H1 (cell line): Measurements from ENCODE around the gene RAB30. TPM values are rescaled to one million over a fixed set of nuclear protein-coding genes. Genes with fewer than 3 reads are reported as not detected.

ENCODE experiments used
- ATF3 ChIP-seq: IDR thresholded peaks from 2 replicates; pipeline ENCODE4 v1.6.1; 2011; ENCODE audit warnings: low read depth, mild to moderate bottlenecking, low read length; ENCODE audit not compliant: insufficient read depth
- FOSL1 ChIP-seq: IDR thresholded peaks from 2 replicates; pipeline ENCODE4 v1.6.1; 2011; ENCODE audit warnings: mild to moderate bottlenecking, low read depth, low read length, moderate library complexity; ENCODE audit not compliant: insufficient read depth
- GABPA ChIP-seq: IDR thresholded peaks from 2 replicates; pipeline ENCODE4 v1.6.1; 2011; ENCODE audit warnings: mild to moderate bottlenecking, low read length, moderate library complexity, borderline replicate concordance; ENCODE audit not compliant: insufficient read depth
- POLR2AphosphoS5 ChIP-seq: IDR thresholded peaks from 2 replicates; pipeline ENCODE4 v1.6.1; 2011; ENCODE audit warnings: low read depth, low read length
- YY1 ChIP-seq: IDR thresholded peaks from 2 replicates; pipeline ENCODE4 v1.6.1; 2011; ENCODE audit warnings: low read depth, mild to moderate bottlenecking, low read length
- polyA plus RNA-seq, 7 experiments: library from polyadenylated mRNA; depleted of rRNA in 3 of 7; stranded (reverse) in 5 of 7; unstranded in 2 of 7; fragments of >200 nt in 5 of 7; fragments of 200-250 nt in 2 of 7; gene quantifications; 1 replicate in 5 of 7; 2 replicates in 1 of 7; 4 replicates in 1 of 7; pipeline versions ENCODE4 v1.2.1 to v1.2.3, GENCODE V29; 2011 to 2013; ENCODE audit warnings: missing spikeins in 2 of 7, mixed read lengths in 2 of 7
- total RNA-seq: library from RNA; stranded (reverse); fragmentation: NEBNext Ultra II Directional; extraction: Animal tissue kit (Norgen Biotek cat#: 25700); gene quantifications from 2 replicates; pipeline ENCODE4 v1.2.1, GENCODE V29; 2021

RAB30 gene
- total and polyA plus RNA-seq, 2 of the 8 experiments (the other 6 are each of a cell fraction or from before 2014, with no cell fraction given), result 1.6 to 11.7 TPM

DNA sequence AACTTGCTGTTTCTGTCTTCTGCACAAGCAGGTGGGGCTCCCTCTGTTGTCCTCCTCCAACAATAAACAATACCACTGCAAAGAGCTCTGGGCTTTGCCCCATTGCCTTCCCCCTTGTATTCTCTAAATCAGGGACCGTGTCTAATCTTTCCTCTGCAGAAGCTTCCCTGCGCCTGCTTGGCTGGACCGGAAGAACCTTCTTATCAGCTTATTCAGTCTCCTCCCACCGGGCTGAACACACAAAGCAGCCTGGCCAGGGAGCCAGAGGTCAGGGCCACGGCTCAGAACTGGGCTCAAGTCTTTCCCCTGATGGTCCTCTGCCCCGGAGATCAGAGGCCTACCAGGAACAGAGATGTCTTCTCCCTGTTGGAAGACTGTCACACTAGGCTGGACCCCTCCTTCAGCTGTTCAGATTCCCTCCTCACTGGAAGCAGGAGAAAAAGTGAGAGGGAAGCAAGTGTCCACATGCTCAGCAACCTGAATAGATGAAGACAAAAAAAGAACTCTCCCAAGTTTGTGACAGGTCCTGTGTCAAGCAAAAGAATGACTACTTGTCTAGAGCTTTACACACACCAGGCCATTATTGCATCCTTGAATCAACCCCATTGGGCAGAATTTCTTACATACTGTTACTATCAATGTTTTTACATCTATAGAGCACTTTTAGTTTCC is 63.7 kb downstream of the RAB30 start (continued):
- no peak for TF ChIP-seq POLR2AphosphoS5
- no peak for TF ChIP-seq ATF3
- TF ChIP-seq GABPA, result no peak
- no peak for TF ChIP-seq FOSL1
- TF ChIP-seq YY1, result no peak
